ENCODE measurements around the gene NDST4. TPM values are rescaled to one million over a fixed set of nuclear protein-coding genes. Genes with fewer than 3 reads are reported as not detected.

The NDST4 gene
- total and polyA plus RNA-seq, 2 of the 13 experiments (the other 11 are each of a cell fraction or from before 2014, with no cell fraction given), result not detected

GRCh38 chr4:115101675-115102074 is 11.7 kb downstream of the NDST4 start:
- ChIA-PET CTCF (ENCODE audit: low intra/inter-chr PET ratio, low total read pairs) (no interaction called here), POLR2A (no interaction called here)
- no peaks in the 10 kb centered on the region for H3K27me3 ChIP-seq (ENCODE audit: control insufficient read depth in 1 of 2, insufficient read depth in 2 of 2, low read length in 2 of 2)
- no TSS peak for BruUV-seq (replicated peaks)
- H3K4me1 ChIP-seq (ENCODE audit: insufficient read depth, low read length), result no peaks in the 10 kb centered on the region
- FAIRE-seq (no peak), ATAC-seq (no peak), DNase-seq (ENCODE audit: low spot score) (no peak)
- no peak overlapping the region for H3K27ac ChIP-seq (ENCODE audit: extremely low read length, insufficient read depth, low read length)
- no peaks in the 10 kb centered on the region for H3K9me3 ChIP-seq (ENCODE audit: low read length)
- H3K36me3 ChIP-seq (replicated peaks in 1 of 2; ENCODE audit: control insufficient read depth in 1 of 2, insufficient read depth in 2 of 2, low read length in 2 of 2), result no peaks in the 10 kb centered on the region
- TF ChIP-seq ATF7 (IDR thresholded peaks at IDR 0.05) (peak; percentile 84), ATF7 (CRISPR knock-in tag; IDR thresholded peaks at IDR 0.05) (no peak), THAP7 (CRISPR knock-in tag; IDR thresholded peaks at IDR 0.05) (no peak), CREB1 (IDR thresholded peaks at IDR 0.05) (peak; percentile 86), CREB1 (CRISPR knock-in tag; IDR thresholded peaks at IDR 0.05) (no peak)
- TF ChIP-seq, protein P1, sequence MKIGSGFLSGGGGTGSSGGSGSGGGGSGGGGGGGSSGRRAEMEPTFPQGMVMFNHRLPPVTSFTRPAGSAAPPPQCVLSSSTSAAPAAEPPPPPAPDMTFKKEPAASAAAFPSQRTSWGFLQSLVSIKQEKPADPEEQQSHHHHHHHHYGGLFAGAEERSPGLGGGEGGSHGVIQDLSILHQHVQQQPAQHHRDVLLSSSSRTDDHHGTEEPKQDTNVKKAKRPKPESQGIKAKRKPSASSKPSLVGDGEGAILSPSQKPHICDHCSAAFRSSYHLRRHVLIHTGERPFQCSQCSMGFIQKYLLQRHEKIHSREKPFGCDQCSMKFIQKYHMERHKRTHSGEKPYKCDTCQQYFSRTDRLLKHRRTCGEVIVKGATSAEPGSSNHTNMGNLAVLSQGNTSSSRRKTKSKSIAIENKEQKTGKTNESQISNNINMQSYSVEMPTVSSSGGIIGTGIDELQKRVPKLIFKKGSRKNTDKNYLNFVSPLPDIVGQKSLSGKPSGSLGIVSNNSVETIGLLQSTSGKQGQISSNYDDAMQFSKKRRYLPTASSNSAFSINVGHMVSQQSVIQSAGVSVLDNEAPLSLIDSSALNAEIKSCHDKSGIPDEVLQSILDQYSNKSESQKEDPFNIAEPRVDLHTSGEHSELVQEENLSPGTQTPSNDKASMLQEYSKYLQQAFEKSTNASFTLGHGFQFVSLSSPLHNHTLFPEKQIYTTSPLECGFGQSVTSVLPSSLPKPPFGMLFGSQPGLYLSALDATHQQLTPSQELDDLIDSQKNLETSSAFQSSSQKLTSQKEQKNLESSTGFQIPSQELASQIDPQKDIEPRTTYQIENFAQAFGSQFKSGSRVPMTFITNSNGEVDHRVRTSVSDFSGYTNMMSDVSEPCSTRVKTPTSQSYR (CRISPR knock-in tag; IDR thresholded peaks at IDR 0.05; ENCODE audit: borderline replicate concordance), result no peak
- no peak overlapping the region for H3K4me3 ChIP-seq (replicated peaks in 1 of 3; ENCODE audit: insufficient read depth in 1 of 3, low read depth in 2 of 3, low read length in 3 of 3)
- no peak overlapping the region for H2AFZ ChIP-seq (ENCODE audit: low read length)
- no peaks in the 10 kb centered on the region for H3K79me2 ChIP-seq (ENCODE audit: insufficient read depth, low read length)
- 1% methylated on average over 3 of the region's 3 CpGs for WGBS (ENCODE audit: low lambda C conversion rate)
- no peak overlapping the region for H3K9ac ChIP-seq (ENCODE audit: insufficient read depth, low read depth, low read length)
- no peaks in the 10 kb centered on the region for H4K20me1 ChIP-seq (ENCODE audit: insufficient read depth, low read length)
- H3K4me2 ChIP-seq (ENCODE audit: low read depth, low read length), result no peak overlapping the region
- in situ Hi-C loops (cut with HindIII; ENCODE audit: extremely low pct_ligation_motif_present, low pct_unique_long_range_greater_than_20kb), result no loop called here
- intact Hi-C loops (cut with micrococcal nuclease; ENCODE audit: unreplicated experiment), result no loop called here
